WTC11 (cell line): ENCODE results near the gene ATF7IP. TPM values are rescaled to one million over a fixed set of nuclear protein-coding genes. Genes with fewer than 3 reads are reported as not detected.

ENCODE experiments used
- ATAC-seq: fragments of 200-7000 bp; cut with Tn5 transposase; 2 replicates; pipeline ENCODE4 v1.10.0; 2021; ENCODE audit warnings: mild to moderate bottlenecking, moderate library complexity
- CTCF ChIA-PET: fragments of 300-600 bp; sonication (Branson Sonifier 250); formaldehyde crosslinking; loops from one replicate; lab custom pipeline; 2021; ENCODE audit warnings: antibody characterized with exemption; lab: Charles Lee
- POLR2A ChIA-PET: fragments of 350-600 bp; sonication (Branson Sonifier 250); formaldehyde crosslinking; loops from one replicate; lab custom pipeline; 2021; ENCODE audit warnings: antibody characterized with exemption; lab: Charles Lee
- DNase-seq: peaks from one replicate; pipeline ENCODE4 v3.0.0; 2021; ENCODE audit warnings: low spot score
- H3K27ac Mint-ChIP-seq: 2 replicates; pipeline ENCODE4 v1.8.0; 2021; ENCODE audit warnings: mixed read lengths
- H3K27me3 Mint-ChIP-seq: 2 replicates; pipeline ENCODE4 v1.8.0; 2021; ENCODE audit warnings: low read depth, mild to moderate bottlenecking, moderate library complexity, mixed read lengths
- H3K36me3 Mint-ChIP-seq: 2 replicates; pipeline ENCODE4 v1.8.0; 2021; ENCODE audit warnings: mixed read lengths
- H3K4me1 Mint-ChIP-seq: 2 replicates; pipeline ENCODE4 v1.8.0; 2022; ENCODE audit warnings: mixed read lengths
- H3K4me3 Mint-ChIP-seq: 2 replicates; pipeline ENCODE4 v1.8.0; 2021; ENCODE audit warnings: mild to moderate bottlenecking, moderate library complexity, mixed read lengths
- H3K9me3 Mint-ChIP-seq: 2 replicates; pipeline ENCODE4 v1.8.0; 2021; ENCODE audit warnings: mixed read lengths
- ATF6 ChIP-seq: sonication (generic); formaldehyde crosslinking; IDR thresholded peaks from 2 replicates; pipeline ENCODE4 v1.8.1; 2023; ENCODE audit warnings: mild to moderate bottlenecking, missing genetic modification reagents
- CBFB ChIP-seq: sonication (generic); formaldehyde crosslinking; IDR thresholded peaks from 2 replicates; pipeline ENCODE4 v1.8.1; 2022; ENCODE audit warnings: mild to moderate bottlenecking, low read depth, missing genetic modification reagents
- CREB1 ChIP-seq: sonication (generic); formaldehyde crosslinking; IDR thresholded peaks from 2 replicates; pipeline ENCODE4 v1.8.0; 2023; ENCODE audit warnings: mild to moderate bottlenecking, missing genetic modification reagents
- CTCF ChIP-seq: fragments of 200-600 bp; IDR thresholded peaks from 2 replicates; pipeline ENCODE4 v1.8.0; 2022; ENCODE audit warnings: antibody characterized with exemption
- FOXP4 ChIP-seq: sonication (generic); formaldehyde crosslinking; IDR thresholded peaks from 2 replicates; pipeline ENCODE4 v1.8.0; 2022; ENCODE audit warnings: mild to moderate bottlenecking, missing genetic modification reagents
- GRHL2 ChIP-seq: fragments of 250-450 bp; sonication (Bioruptor Pico); IDR thresholded peaks from 2 replicates; pipeline ENCODE4 v1.8.0; 2022; ENCODE audit warnings: mild to moderate bottlenecking, moderate library complexity; ENCODE audit not compliant: insufficient replicate concordance, severe bottlenecking
- MAX ChIP-seq: sonication (generic); formaldehyde crosslinking; IDR thresholded peaks from 2 replicates; pipeline ENCODE4 v1.8.0; 2022; ENCODE audit warnings: mild to moderate bottlenecking, missing genetic modification reagents
- MYBL2 ChIP-seq: sonication (generic); formaldehyde crosslinking; IDR thresholded peaks from 2 replicates; pipeline ENCODE4 v1.8.1; 2023; ENCODE audit warnings: mild to moderate bottlenecking, moderate library complexity, missing genetic modification reagents
- NFE2L1 ChIP-seq: sonication (generic); formaldehyde crosslinking; IDR thresholded peaks from 2 replicates; pipeline ENCODE4 v1.8.1; 2023; ENCODE audit warnings: missing genetic modification reagents
- NR2C2 ChIP-seq: sonication (generic); formaldehyde crosslinking; IDR thresholded peaks from 2 replicates; pipeline ENCODE4 v1.8.0; 2022; ENCODE audit warnings: mild to moderate bottlenecking, missing genetic modification reagents
- PREB ChIP-seq: sonication (generic); formaldehyde crosslinking; IDR thresholded peaks from 2 replicates; pipeline ENCODE4 v1.8.1; 2022; ENCODE audit warnings: mild to moderate bottlenecking, missing genetic modification reagents, moderate library complexity, borderline replicate concordance
- TP53 ChIP-seq: sonication (generic); formaldehyde crosslinking; IDR thresholded peaks from 2 replicates; pipeline ENCODE4 v1.8.1; 2023; ENCODE audit warnings: mild to moderate bottlenecking, missing genetic modification reagents
- ZNF121 ChIP-seq: sonication (generic); formaldehyde crosslinking; IDR thresholded peaks from 2 replicates; pipeline ENCODE4 v1.8.0; 2023; ENCODE audit warnings: missing genetic modification reagents
- ZNF281 ChIP-seq: sonication (generic); formaldehyde crosslinking; IDR thresholded peaks from 2 replicates; pipeline ENCODE4 v1.8.0; 2023; ENCODE audit warnings: mild to moderate bottlenecking, missing genetic modification reagents
- ZNF416 ChIP-seq: fragments of 250-450 bp; sonication (Bioruptor Pico); IDR thresholded peaks from 2 replicates; pipeline ENCODE4 v1.9.0; 2021; ENCODE audit warnings: mild to moderate bottlenecking, inconsistent platforms
- ZNF423 ChIP-seq: fragments of 250-450 bp; sonication (Bioruptor Pico); IDR thresholded peaks from 2 replicates; pipeline ENCODE4 v2.1.2; 2022; ENCODE audit warnings: mild to moderate bottlenecking, moderate library complexity
- ZNF425 ChIP-seq: fragments of 250-450 bp; sonication (Bioruptor Pico); conservative IDR thresholded peaks from 2 replicates; pipeline ENCODE4 v1.9.0; 2021; ENCODE audit warnings: mild to moderate bottlenecking
- ZNF671 ChIP-seq: fragments of 250-450 bp; sonication (Bioruptor Pico); IDR thresholded peaks from 2 replicates; pipeline ENCODE4 v1.8.0; 2021; ENCODE audit warnings: mild to moderate bottlenecking
- total RNA-seq: library from RNA; stranded (reverse); gene quantifications from 3 replicates; pipeline ENCODE4 v1.2.3, GENCODE V29; 2021

ATF7IP gene
- total RNA-seq, 1 experiment from 2014 or later, result 141 TPM

GRCh38 chr12:14417715-14418114, 52.2 kb downstream of the ATF7IP start:
- H3K4me1 Mint-ChIP-seq, result peaks cover 77% of the 10 kb centered on the region
- peak overlapping the region; percentile 61 for H3K4me3 Mint-ChIP-seq
- ATAC-seq (peak; percentile 81), DNase-seq (peak; percentile 77)
- H3K27ac Mint-ChIP-seq, result peak overlapping the region; percentile 99
- H3K27me3 Mint-ChIP-seq, result no peaks in the 10 kb centered on the region
- H3K36me3 Mint-ChIP-seq, result peaks cover 24% of the 10 kb centered on the region
- TF ChIP-seq CTCF, result no peak
- TF ChIP-seq CREB1 (CRISPR knock-in tag), result no peak
- TF ChIP-seq GRHL2 (CRISPR knock-in tag), result no peak
- TF ChIP-seq ZNF416 (CRISPR knock-in tag), result no peak
- no peak for TF ChIP-seq PREB
- no peak for TF ChIP-seq CBFB (CRISPR knock-in tag)
- no peak for TF ChIP-seq ZNF425
- TF ChIP-seq ZNF281, result no peak
- TF ChIP-seq NFE2L1 (CRISPR knock-in tag), result no peak
- no peak for TF ChIP-seq ZNF671
- no peak for TF ChIP-seq ZNF121 (CRISPR knock-in tag)
- no peak for TF ChIP-seq MAX (CRISPR knock-in tag)
- no peak for TF ChIP-seq MYBL2 (CRISPR knock-in tag)
- TF ChIP-seq TP53 (CRISPR knock-in tag), result no peak
- no peak for TF ChIP-seq ZNF423 (CRISPR knock-in tag)
- TF ChIP-seq ATF6 (CRISPR knock-in tag), result no peak
- TF ChIP-seq NR2C2 (CRISPR knock-in tag), result no peak
- no peak for TF ChIP-seq FOXP4 (CRISPR knock-in tag)
- H3K9me3 Mint-ChIP-seq, result no peaks in the 10 kb centered on the region
- ChIA-PET CTCF (interaction anchor here (0.7 to 2.2 kb wide), 10 partner anchors 8 to 232 kb away, joined by 3 to 17 read pairs (median 4); partner anchors contain the start of gene ATF7IP), POLR2A (interaction anchor here (0.6 to 1.1 kb wide), 3 partner anchors 24 to 160 kb away, joined by 3 to 7 read pairs (median 3); partner anchors contain the start of gene ATF7IP)
